Osteocyte (in vitro differentiated cells): ENCODE data around the gene NEK9. TPM values are rescaled to one million over a fixed set of nuclear protein-coding genes. Genes with fewer than 3 reads are reported as not detected.

Experiments used
- DNase-seq: peaks from one replicate; pipeline ENCODE4 v3.0.0; 2021; ENCODE audit warnings: mixed read lengths; ENCODE audit not compliant: unreplicated experiment; ENCODE audit errors: extremely low spot score
- H3K27ac Mint-ChIP-seq: one replicate; pipeline ENCODE4 v1.8.0; 2021; ENCODE audit warnings: mild to moderate bottlenecking, mixed read lengths; ENCODE audit not compliant: unreplicated experiment
- H3K27me3 Mint-ChIP-seq: one replicate; pipeline ENCODE4 v1.8.0; 2021; ENCODE audit warnings: mixed read lengths; ENCODE audit not compliant: unreplicated experiment
- H3K36me3 Mint-ChIP-seq: one replicate; pipeline ENCODE4 v1.8.0; 2021; ENCODE audit warnings: mixed read lengths; ENCODE audit not compliant: unreplicated experiment
- H3K4me1 Mint-ChIP-seq: one replicate; pipeline ENCODE4 v1.8.0; 2021; ENCODE audit warnings: mixed read lengths; ENCODE audit not compliant: unreplicated experiment
- H3K4me3 Mint-ChIP-seq: one replicate; pipeline ENCODE4 v1.8.0; 2021; ENCODE audit warnings: mild to moderate bottlenecking, moderate library complexity, mixed read lengths; ENCODE audit not compliant: unreplicated experiment
- H3K9me3 Mint-ChIP-seq: one replicate; pipeline ENCODE4 v1.8.0; 2021; ENCODE audit warnings: mixed read lengths; ENCODE audit not compliant: unreplicated experiment
- total RNA-seq: library from RNA; stranded (reverse); gene quantifications from 2 replicates; pipeline ENCODE4 v1.2.1, GENCODE V29; 2021
- TF ChIP-seq, protein P1 (sequence below): fragments of 200-600 bp; sonication (generic); IDR thresholded peaks from 2 replicates; pipeline ENCODE4 v1.5.0; 2021; ENCODE audit warnings: antibody characterized with exemption, mild to moderate bottlenecking, moderate library complexity

Gene NEK9
- total RNA-seq, 1 donor from 2014 or later, result 117 TPM

DNA sequence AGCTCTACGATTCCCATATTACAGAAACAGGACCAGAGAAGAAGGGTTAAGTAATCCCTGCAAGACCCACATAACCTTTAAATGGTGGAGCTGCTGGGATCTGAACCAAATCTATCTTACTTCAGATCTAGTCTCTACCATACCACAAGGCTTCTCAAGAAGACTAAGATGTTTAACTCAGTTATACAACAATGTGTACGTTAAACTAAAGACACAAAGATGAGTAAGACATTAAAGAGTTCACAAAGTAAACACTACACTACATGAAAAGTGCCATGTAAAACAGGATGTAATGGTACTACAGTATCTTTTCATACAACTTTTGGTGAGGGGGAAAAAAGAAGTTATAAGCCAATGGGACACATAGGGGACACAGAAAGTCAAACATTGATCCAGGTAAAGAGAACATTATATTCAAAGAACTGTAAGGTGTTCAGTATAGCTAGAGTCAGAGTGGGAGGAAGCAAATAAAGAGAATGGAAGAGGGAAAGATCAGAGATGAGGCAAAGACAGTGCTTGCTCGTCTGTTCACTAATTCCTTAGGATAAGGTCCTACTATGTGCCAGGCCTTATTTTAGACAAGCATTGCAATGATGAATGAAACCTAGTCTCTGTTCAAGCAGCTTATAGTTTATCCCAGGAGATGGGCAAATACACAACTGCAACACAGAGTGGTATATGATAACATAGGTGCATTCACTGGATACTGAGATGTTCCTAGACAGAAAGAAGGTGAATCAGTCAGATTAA lies 41.9 kb upstream of the NEK9 start:
- H3K36me3 Mint-ChIP-seq, result no peaks in the 10 kb centered on the region
- TF ChIP-seq, protein P1, sequence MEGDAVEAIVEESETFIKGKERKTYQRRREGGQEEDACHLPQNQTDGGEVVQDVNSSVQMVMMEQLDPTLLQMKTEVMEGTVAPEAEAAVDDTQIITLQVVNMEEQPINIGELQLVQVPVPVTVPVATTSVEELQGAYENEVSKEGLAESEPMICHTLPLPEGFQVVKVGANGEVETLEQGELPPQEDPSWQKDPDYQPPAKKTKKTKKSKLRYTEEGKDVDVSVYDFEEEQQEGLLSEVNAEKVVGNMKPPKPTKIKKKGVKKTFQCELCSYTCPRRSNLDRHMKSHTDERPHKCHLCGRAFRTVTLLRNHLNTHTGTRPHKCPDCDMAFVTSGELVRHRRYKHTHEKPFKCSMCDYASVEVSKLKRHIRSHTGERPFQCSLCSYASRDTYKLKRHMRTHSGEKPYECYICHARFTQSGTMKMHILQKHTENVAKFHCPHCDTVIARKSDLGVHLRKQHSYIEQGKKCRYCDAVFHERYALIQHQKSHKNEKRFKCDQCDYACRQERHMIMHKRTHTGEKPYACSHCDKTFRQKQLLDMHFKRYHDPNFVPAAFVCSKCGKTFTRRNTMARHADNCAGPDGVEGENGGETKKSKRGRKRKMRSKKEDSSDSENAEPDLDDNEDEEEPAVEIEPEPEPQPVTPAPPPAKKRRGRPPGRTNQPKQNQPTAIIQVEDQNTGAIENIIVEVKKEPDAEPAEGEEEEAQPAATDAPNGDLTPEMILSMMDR, result no peak
- no peaks in the 10 kb centered on the region for H3K9me3 Mint-ChIP-seq
- H3K27ac Mint-ChIP-seq, result no peak overlapping the region
- H3K27me3 Mint-ChIP-seq, result no peaks in the 10 kb centered on the region
- no peak for DNase-seq
- no peak overlapping the region for H3K4me3 Mint-ChIP-seq
- peaks cover 17% of the 10 kb centered on the region for H3K4me1 Mint-ChIP-seq

GRCh38 chr14:75167325-75167724 lies 40.5 kb upstream of the NEK9 start:
- Mint-ChIP-seq H3K9me3 (no peaks in the 10 kb centered on the region), H3K27ac (no peak overlapping the region), H3K4me1 (peaks cover 12% of the 10 kb centered on the region), H3K27me3 (no peaks in the 10 kb centered on the region), H3K36me3 (no peaks in the 10 kb centered on the region), H3K4me3 (no peak overlapping the region)
- TF ChIP-seq, protein P1, result no peak
- no peak for DNase-seq

DNA sequence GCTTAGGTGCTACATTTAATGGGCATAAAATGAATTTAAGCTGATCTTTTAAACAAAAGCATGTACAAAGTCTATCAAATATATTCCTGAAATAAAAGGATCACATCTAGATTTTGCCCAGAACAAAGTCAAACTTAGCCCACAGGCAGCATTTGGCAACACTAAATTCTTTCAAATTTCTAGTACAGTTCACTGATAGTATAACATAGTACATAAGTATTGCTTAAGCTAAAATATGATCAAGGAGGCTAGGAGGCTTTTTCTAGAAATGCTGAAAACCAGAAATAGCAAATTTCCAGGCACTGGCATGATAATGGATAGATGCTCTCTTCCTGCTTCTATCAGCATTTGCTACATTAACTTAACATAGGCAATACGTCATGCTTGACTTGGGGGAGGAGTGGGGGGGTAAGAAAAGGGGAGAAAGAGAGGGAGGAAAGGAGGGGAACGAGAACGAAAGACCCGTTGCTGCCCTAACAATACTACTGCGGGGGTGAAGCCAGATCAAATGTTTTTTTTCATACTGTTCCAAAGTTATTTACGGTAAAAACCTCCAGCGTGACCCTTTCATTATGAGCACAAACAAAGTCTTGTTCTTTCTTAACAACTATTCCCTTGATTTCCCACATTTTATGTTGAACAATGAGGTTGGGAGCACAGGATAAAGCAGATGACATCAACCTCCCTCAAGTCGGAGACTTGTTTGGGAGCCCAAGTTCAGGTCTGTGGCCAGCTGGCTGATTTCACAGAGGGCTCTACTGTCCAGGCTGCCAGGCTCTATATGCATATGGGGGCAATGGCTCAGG lies 38.9 kb upstream of the NEK9 start:
- Mint-ChIP-seq H3K4me1 (peaks cover 10% of the 10 kb centered on the region), H3K27me3 (no peaks in the 10 kb centered on the region), H3K9me3 (no peaks in the 10 kb centered on the region), H3K4me3 (no peak overlapping the region), H3K27ac (no peak overlapping the region), H3K36me3 (no peaks in the 10 kb centered on the region)
- DNase-seq, result no peak
- TF ChIP-seq, protein P1, result no peak

DNA sequence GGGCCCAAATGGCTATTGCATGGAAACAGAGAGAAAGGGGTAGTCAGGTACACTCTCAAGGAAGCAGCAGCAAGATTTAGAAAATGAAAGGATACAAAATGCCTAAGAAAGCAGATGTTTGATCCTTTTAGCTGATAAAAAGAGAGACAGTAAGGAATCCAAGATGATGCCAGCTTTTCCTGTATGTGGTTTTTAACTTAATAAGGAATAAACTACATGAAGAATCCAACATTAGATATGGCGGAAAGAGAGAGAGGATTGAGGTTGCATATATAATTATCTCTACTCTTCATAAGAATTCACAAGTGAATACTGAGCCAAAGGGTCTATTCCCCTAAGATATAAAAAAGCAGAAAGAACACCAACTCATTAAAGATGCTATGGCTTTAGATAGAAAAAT lies 38.0 kb upstream of the NEK9 start:
- no peak for DNase-seq
- no peak overlapping the region for H3K27ac Mint-ChIP-seq
- peaks cover 10% of the 10 kb centered on the region for H3K4me1 Mint-ChIP-seq
- TF ChIP-seq, protein P1, result no peak
- H3K27me3 Mint-ChIP-seq, result no peaks in the 10 kb centered on the region
- H3K4me3 Mint-ChIP-seq, result no peak overlapping the region
- H3K36me3 Mint-ChIP-seq, result no peaks in the 10 kb centered on the region
- no peaks in the 10 kb centered on the region for H3K9me3 Mint-ChIP-seq

GRCh38 chr14:75163677-75164076 lies 36.8 kb upstream of the NEK9 start:
- Mint-ChIP-seq H3K9me3 (no peaks in the 10 kb centered on the region), H3K36me3 (no peaks in the 10 kb centered on the region), H3K27me3 (no peaks in the 10 kb centered on the region), H3K27ac (no peak overlapping the region), H3K4me1 (peaks cover 9% of the 10 kb centered on the region), H3K4me3 (no peak overlapping the region)
- no peak for DNase-seq
- TF ChIP-seq, protein P1, result no peak
